Keratinocyte (primary cell): Measurements from ENCODE around the gene KDM4F. TPM values are rescaled to one million over a fixed set of nuclear protein-coding genes. Genes with fewer than 3 reads are reported as not detected.

Source experiments
- DNase-seq: peaks from one replicate; pipeline ENCODE4 v3.0.0-alpha.2; 2011; ENCODE audit warnings: low read depth, missing footprints, low spot score
- FAIRE-seq: peaks from 2 replicates; lab custom pipeline; 2011; peaks lifted over from hg19 to GRCh38; lab: Jason Lieb, UNC
- H2AFZ ChIP-seq: 2 replicates; pipeline ENCODE4 v1.6.0; 2012; ENCODE audit warnings: low read length, control low read depth, inconsistent platforms; ENCODE audit not compliant: control insufficient read depth
- H3K27ac ChIP-seq: 2 replicates; pipeline ENCODE4 v1.5.1; 2011; ENCODE audit warnings: low read length; ENCODE audit not compliant: control insufficient read depth, insufficient read depth
- H3K27me3 ChIP-seq: 3 replicates; pipeline ENCODE4 v1.6.0; 2011; ENCODE audit warnings: low read length; ENCODE audit not compliant: control insufficient read depth, insufficient read depth; ENCODE audit errors: extremely low read depth
- H3K36me3 ChIP-seq, 2 experiments: 2 replicates in 1 of 2; 3 replicates in 1 of 2; pipeline ENCODE4 v1.5.1; 2011; ENCODE audit warnings: low read length in 2 of 2, mild to moderate bottlenecking in 1 of 2; ENCODE audit not compliant: control insufficient read depth in 2 of 2, insufficient read depth in 2 of 2; ENCODE audit errors: extremely low read depth in 1 of 2
- H3K4me1 ChIP-seq: 3 replicates; pipeline ENCODE4 v1.5.1; 2011; ENCODE audit warnings: low read length; ENCODE audit not compliant: control insufficient read depth, insufficient read depth; ENCODE audit errors: extremely low read depth
- H3K4me2 ChIP-seq: 3 replicates; pipeline ENCODE4 v1.6.0; 2011; ENCODE audit warnings: low read depth, low read length; ENCODE audit not compliant: control insufficient read depth, insufficient read depth; ENCODE audit errors: extremely low read depth
- H3K4me3 ChIP-seq, 3 experiments: fragments of 200-600 bp in 1 of 3; sonication (generic) in 1 of 3; 2 replicates in 2 of 3; 3 replicates in 1 of 3; pipeline ENCODE4 v1.5.1; 2011 to 2016; ENCODE audit warnings: low read length in 3 of 3, mild to moderate bottlenecking in 3 of 3, control low read depth in 2 of 3, inconsistent platforms in 1 of 3, low read depth in 1 of 3, mixed read lengths in 1 of 3, mixed run types in 1 of 3, moderate library complexity in 1 of 3; ENCODE audit not compliant: control insufficient read depth in 2 of 3, insufficient read depth in 2 of 3; ENCODE audit errors: extremely low read depth in 1 of 3
- H3K79me2 ChIP-seq: 2 replicates; pipeline ENCODE4 v1.6.0; 2012; ENCODE audit warnings: low read length; ENCODE audit not compliant: control insufficient read depth, insufficient read depth
- H3K9ac ChIP-seq: 3 replicates; pipeline ENCODE4 v1.6.0; 2011; ENCODE audit warnings: low read length; ENCODE audit not compliant: control insufficient read depth, insufficient read depth; ENCODE audit errors: extremely low read depth
- H3K9me1 ChIP-seq: 3 replicates; pipeline ENCODE4 v1.6.0; 2011; ENCODE audit warnings: low read length; ENCODE audit not compliant: control insufficient read depth, insufficient read depth; ENCODE audit errors: extremely low read depth
- H3K9me3 ChIP-seq: 2 replicates; pipeline ENCODE4 v1.5.1; 2012; ENCODE audit warnings: low read depth, low read length; ENCODE audit not compliant: control insufficient read depth
- H4K20me1 ChIP-seq: 3 replicates; pipeline ENCODE4 v1.6.0; 2011; ENCODE audit warnings: low read length; ENCODE audit not compliant: control insufficient read depth, insufficient read depth; ENCODE audit errors: extremely low read depth
- CTCF ChIP-seq, 3 experiments: IDR thresholded peaks in 1 of 3; conservative IDR thresholded peaks in 1 of 3; optimal IDR thresholded peaks in 1 of 3; 2 replicates in 2 of 3; 3 replicates in 1 of 3; pipeline versions ENCODE3 to v1.5.1; 2011; ENCODE audit warnings: low read length in 3 of 3, mild to moderate bottlenecking in 3 of 3, moderate library complexity in 2 of 3, control low read depth in 1 of 3, inconsistent platforms in 1 of 3; ENCODE audit not compliant: insufficient read depth in 2 of 3; ENCODE audit errors: extremely low read depth in 1 of 3
- EZH2 ChIP-seq: IDR thresholded peaks from one replicate; pipeline ENCODE4 v1.6.1; 2012; ENCODE audit warnings: inconsistent platforms, mild to moderate bottlenecking, low read length, moderate library complexity
- dilution Hi-C: fragments of 300-500 bp; cut with MboI; formaldehyde crosslinking; loops from one replicate; pipeline ENCODE4 v1.7.0; 2020; ENCODE audit warnings: low sequenced_read_pairs; ENCODE audit not compliant: extremely low pct_ligation_motif_present
- polyA plus RNA-seq, 5 experiments: library from polyadenylated mRNA; depleted of rRNA in 3 of 5; stranded (reverse) in 3 of 5; stranded (forward) in 1 of 5; unstranded in 1 of 5; fragments of >200 nt; gene quantifications; 1 replicate in 1 of 5; 2 replicates in 3 of 5; 3 replicates in 1 of 5; pipeline versions ENCODE4 v1.2.1 to v1.2.3, GENCODE V29; 2011 to 2012; ENCODE audit warnings: missing spikeins in 2 of 5, low read depth in 1 of 5, low replicate concordance in 1 of 5

KDM4F gene
- polyA plus RNA-seq, 1 donor (not counting 4 experiments of a cell fraction or from before 2014, with no cell fraction given) = not detected

- Histone ChIP-seq H3K9me3 (no peaks in the 10 kb centered on the region), H3K27me3 (no peaks in the 10 kb centered on the region), H3K9ac (no peak overlapping the region), H3K4me1 (peaks cover 15% of the 10 kb centered on the region), H4K20me1 (no peaks in the 10 kb centered on the region), H2AFZ (no peak overlapping the region), H3K4me2 (no peak overlapping the region), H3K27ac (no peak overlapping the region), H3K79me2 (no peaks in the 10 kb centered on the region), H3K36me3 (no peaks in the 10 kb centered on the region), H3K9me1 (no peaks in the 10 kb centered on the region), H3K4me3 (no peak overlapping the region)
- FAIRE-seq (no peak), DNase-seq (no peak)
- dilution Hi-C loops = no loop called here
- TF ChIP-seq EZH2 (no peak), CTCF (optimal IDR thresholded peaks at IDR 0.05 in 1 of 3, IDR thresholded peaks at IDR 0.05 in 1 of 3, conservative IDR thresholded peaks at IDR 0.05 in 1 of 3; ENCODE audit: extremely low read depth in 1 of 3, insufficient read depth in 2 of 3, low read length in 3 of 3) (no peak)
Measured at GRCh38 chr11:95081412-95081811, 32.2 kb downstream of the KDM4F start.

- no peak for DNase-seq
- no peak overlapping the region for H2AFZ ChIP-seq
- H3K9ac ChIP-seq = no peak overlapping the region
- dilution Hi-C loops = no loop called here
- no peak overlapping the region for H3K27ac ChIP-seq
- FAIRE-seq = no peak
- no peaks in the 10 kb centered on the region for H3K27me3 ChIP-seq
- no peaks in the 10 kb centered on the region for H3K36me3 ChIP-seq
- no peaks in the 10 kb centered on the region for H3K79me2 ChIP-seq
- H3K4me1 ChIP-seq = peaks cover 11% of the 10 kb centered on the region
- no peaks in the 10 kb centered on the region for H3K9me3 ChIP-seq
- no peak overlapping the region for H3K4me2 ChIP-seq
- H3K4me3 ChIP-seq = no peak overlapping the region
- TF ChIP-seq EZH2 = no peak
- TF ChIP-seq CTCF (optimal IDR thresholded peaks at IDR 0.05 in 1 of 3, IDR thresholded peaks at IDR 0.05 in 1 of 3, conservative IDR thresholded peaks at IDR 0.05 in 1 of 3; ENCODE audit: extremely low read depth in 1 of 3, insufficient read depth in 2 of 3, low read length in 3 of 3) = no peak
- no peaks in the 10 kb centered on the region for H4K20me1 ChIP-seq
- H3K9me1 ChIP-seq = no peaks in the 10 kb centered on the region
Measured at GRCh38 chr11:95082576-95083001, 33.4 kb downstream of the KDM4F start.
